Fibroblast of lung (primary cell): ENCODE results near the gene CCDC85A. TPM values are rescaled to one million over a fixed set of nuclear protein-coding genes. Genes with fewer than 3 reads are reported as not detected.

Source experiments
- DNase-seq, 2 donors: peaks; one replicate each; pipeline versions ENCODE4 v3.0.0 to v3.0.0-alpha.2; 2010; ENCODE audit warnings: low read depth in 2 of 2
- H2AFZ ChIP-seq: 2 replicates; pipeline ENCODE4 v1.5.1; 2012; ENCODE audit warnings: low read length, control low read depth, inconsistent platforms
- H3K27ac ChIP-seq: 2 replicates; pipeline ENCODE4 v1.5.1; 2011; ENCODE audit warnings: low read length, control low read depth; ENCODE audit not compliant: insufficient read depth
- H3K27me3 ChIP-seq: 2 replicates; pipeline ENCODE4 v1.5.1; 2011; ENCODE audit warnings: mild to moderate bottlenecking, low read length; ENCODE audit not compliant: control insufficient read depth, insufficient read depth
- H3K36me3 ChIP-seq: 2 replicates; pipeline ENCODE4 v1.5.1; 2011; ENCODE audit warnings: low read length; ENCODE audit not compliant: control insufficient read depth, insufficient read depth
- H3K4me1 ChIP-seq: 2 replicates; pipeline ENCODE4 v1.5.1; 2011; ENCODE audit warnings: low read length; ENCODE audit not compliant: control insufficient read depth, insufficient read depth; ENCODE audit errors: extremely low read depth
- H3K4me2 ChIP-seq: 2 replicates; pipeline ENCODE4 v1.5.1; 2011; ENCODE audit warnings: low read length, control low read depth; ENCODE audit not compliant: insufficient read depth; ENCODE audit errors: extremely low read depth
- H3K4me3 ChIP-seq, 4 experiments: fragments of 200-600 bp in 1 of 4; sonication (generic) in 1 of 4; replicated peaks in 1 of 4; 2 replicates each; pipeline ENCODE4 v1.5.1; 2011 to 2016; ENCODE audit warnings: low read length in 4 of 4, low read depth in 3 of 4, mild to moderate bottlenecking in 3 of 4, control low read depth in 2 of 4, inconsistent platforms in 1 of 4, mixed read lengths in 1 of 4; ENCODE audit not compliant: insufficient read depth in 1 of 4; ENCODE audit errors: control extremely low read depth in 1 of 4
- H3K79me2 ChIP-seq: 2 replicates; pipeline ENCODE4 v1.5.1; 2012; ENCODE audit warnings: mild to moderate bottlenecking, low read length, inconsistent platforms; ENCODE audit not compliant: control insufficient read depth, insufficient read depth
- H3K9ac ChIP-seq: 2 replicates; pipeline ENCODE4 v1.5.1; 2011; ENCODE audit warnings: mild to moderate bottlenecking, low read length, control low read depth; ENCODE audit not compliant: insufficient read depth
- H3K9me3 ChIP-seq: 2 replicates; pipeline ENCODE4 v1.5.1; 2012; ENCODE audit warnings: low read depth, low read length; ENCODE audit not compliant: control insufficient read depth, insufficient read depth
- H4K20me1 ChIP-seq: 2 replicates; pipeline ENCODE4 v1.5.1; 2011; ENCODE audit warnings: low read length; ENCODE audit not compliant: control insufficient read depth, insufficient read depth; ENCODE audit errors: extremely low read depth
- CTCF ChIP-seq, 2 donors: IDR thresholded peaks in 1 of 2; conservative IDR thresholded peaks in 1 of 2; 1 replicate in 1 of 2; 2 replicates in 1 of 2; pipeline ENCODE4 v1.5.1; 2011 to 2012; ENCODE audit warnings: low read length in 2 of 2, control low read depth in 1 of 2, inconsistent platforms in 1 of 2, low read depth in 1 of 2, mild to moderate bottlenecking in 1 of 2
- EZH2 ChIP-seq: IDR thresholded peaks from 2 replicates; pipeline ENCODE4 v1.5.1; 2012; ENCODE audit warnings: low read length, control low read depth, mild to moderate bottlenecking; ENCODE audit errors: missing control alignments
- polyA plus RNA-seq, 2 donors: library from polyadenylated mRNA; depleted of rRNA in 1 of 2; stranded (reverse) in 1 of 2; unstranded in 1 of 2; fragments of >200 nt; gene quantifications; 2 replicates each; pipeline ENCODE4 v1.2.1, GENCODE V29; 2011 to 2012; ENCODE audit warnings: missing spikeins in 1 of 2
- total RNA-seq: library from RNA; depleted of rRNA; stranded (reverse); fragments of >200 nt; gene quantifications from 2 replicates; pipeline ENCODE4 v1.2.1, GENCODE V29; 2014

Gene CCDC85A
- total and polyA plus RNA-seq, 2 donors (not counting 1 experiment from before 2014, with no cell fraction given) = 0.03 TPM; not detected in 1

DNA sequence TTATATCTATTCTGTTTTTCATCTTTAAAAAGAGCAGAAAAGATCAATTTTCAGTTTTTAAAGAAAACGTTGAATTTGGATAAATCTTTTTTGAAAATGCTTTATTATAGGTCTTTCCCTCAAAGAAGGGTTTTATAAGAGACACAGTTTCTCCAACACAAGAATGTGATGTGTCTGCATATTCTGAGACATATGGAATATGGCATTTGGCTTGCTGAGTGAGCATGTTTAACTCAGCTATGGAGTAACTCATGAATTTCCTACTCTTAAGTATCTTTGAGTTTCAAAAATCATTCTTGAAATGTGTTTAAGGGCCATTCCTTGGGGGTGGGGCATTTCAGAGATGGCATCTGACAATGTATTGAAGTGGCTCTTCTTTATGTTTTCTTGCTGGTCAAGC lies 191.5 kb downstream of the CCDC85A start:
- Histone ChIP-seq H3K4me2 (no peak overlapping the region), H3K27me3 (no peaks in the 10 kb centered on the region), H3K9ac (no peak overlapping the region), H3K36me3 (no peaks in the 10 kb centered on the region), H3K9me3 (no peaks in the 10 kb centered on the region), H3K79me2 (no peaks in the 10 kb centered on the region), H3K27ac (no peak overlapping the region), H3K4me3 (no peak overlapping the region), H2AFZ (no peak overlapping the region), H4K20me1 (no peaks in the 10 kb centered on the region), H3K4me1 (no peaks in the 10 kb centered on the region)
- TF ChIP-seq CTCF (conservative IDR thresholded peaks at IDR 0.05 in 1 of 2, IDR thresholded peaks at IDR 0.05 in 1 of 2; ENCODE audit: low read depth in 1 of 2, low read length in 2 of 2) (no peak), EZH2 (no peak)
- no peak for DNase-seq

GRCh38 chr2:56376699-56377665 lies 193.2 kb downstream of the CCDC85A start:
- Histone ChIP-seq H3K9ac (no peak overlapping the region), H4K20me1 (no peaks in the 10 kb centered on the region), H3K9me3 (no peaks in the 10 kb centered on the region), H3K27ac (no peak overlapping the region), H3K79me2 (no peaks in the 10 kb centered on the region), H3K4me2 (no peak overlapping the region), H3K4me1 (no peaks in the 10 kb centered on the region), H3K4me3 (no peak overlapping the region), H3K36me3 (no peaks in the 10 kb centered on the region), H2AFZ (no peak overlapping the region), H3K27me3 (no peaks in the 10 kb centered on the region)
- DNase-seq = peak in 1 of 2 donors; percentile 59
- TF ChIP-seq CTCF (conservative IDR thresholded peaks at IDR 0.05 in 1 of 2, IDR thresholded peaks at IDR 0.05 in 1 of 2; ENCODE audit: low read depth in 1 of 2, low read length in 2 of 2) (no peak), EZH2 (no peak)

GRCh38 chr2:56379066-56379465 lies 195.3 kb downstream of the CCDC85A start:
- Histone ChIP-seq H3K36me3 (no peaks in the 10 kb centered on the region), H3K79me2 (no peaks in the 10 kb centered on the region), H3K9ac (no peak overlapping the region), H3K27me3 (no peaks in the 10 kb centered on the region), H3K9me3 (no peaks in the 10 kb centered on the region), H3K4me1 (no peaks in the 10 kb centered on the region), H3K4me2 (no peak overlapping the region), H3K27ac (no peak overlapping the region), H3K4me3 (no peak overlapping the region), H2AFZ (no peak overlapping the region), H4K20me1 (no peaks in the 10 kb centered on the region)
- no peak for DNase-seq
- TF ChIP-seq CTCF (conservative IDR thresholded peaks at IDR 0.05 in 1 of 2, IDR thresholded peaks at IDR 0.05 in 1 of 2; ENCODE audit: low read depth in 1 of 2, low read length in 2 of 2) (no peak), EZH2 (no peak)
